Tibial nerve (tissue), 4 donors: ENCODE measurements around the gene PRELP. TPM values are rescaled to one million over a fixed set of nuclear protein-coding genes. Genes with fewer than 3 reads are reported as not detected.
A peak's percentile ranks its signal among the peaks of the same experiment; 100 is the strongest.

ENCODE experiments used
- DNase-seq, 2 donors: peaks; one replicate each; pipeline ENCODE4 v3.0.0-alpha.2; 2019; ENCODE audit warnings: low spot score in 2 of 2
- H3K27ac ChIP-seq, 4 donors: fragments of 200-600 bp; sonication (generic) in 3 of 4; one replicate each; pipeline ENCODE4 v1.5.1; 2017 to 2019; ENCODE audit warnings: mild to moderate bottlenecking in 1 of 4
- H3K27me3 ChIP-seq, 2 donors: fragments of 200-600 bp; sonication (generic) in 1 of 2; one replicate each; pipeline versions ENCODE4 v1.5.1 to v1.6.0; 2017 to 2019
- H3K36me3 ChIP-seq, 3 donors: fragments of 200-600 bp; sonication (generic); one replicate each; pipeline ENCODE4 v1.5.1; 2018 to 2019
- H3K4me1 ChIP-seq, 4 donors: fragments of 200-600 bp; sonication (generic) in 3 of 4; one replicate each; pipeline ENCODE4 v1.5.1; 2017 to 2019
- H3K4me3 ChIP-seq, 4 donors: fragments of 200-600 bp; sonication (generic) in 3 of 4; one replicate each; pipeline ENCODE4 v1.5.1; 2017 to 2019; ENCODE audit warnings: mild to moderate bottlenecking in 1 of 4, moderate library complexity in 1 of 4
- H3K9me3 ChIP-seq, 4 donors: fragments of 200-600 bp; sonication (generic) in 3 of 4; one replicate each; pipeline ENCODE4 v1.5.1; 2017 to 2019
- EP300 ChIP-seq, 2 donors: sonication (generic); formaldehyde crosslinking; IDR thresholded peaks; one replicate each; pipeline ENCODE4 v1.6.1; 2017; ENCODE audit warnings: antibody characterized with exemption in 2 of 2, mild to moderate bottlenecking in 1 of 2
- POLR2A ChIP-seq, 2 donors: fragments of 450-650 bp; IDR thresholded peaks; one replicate each; pipeline ENCODE4 v1.6.1; 2017; ENCODE audit warnings: antibody characterized with exemption in 2 of 2, mild to moderate bottlenecking in 2 of 2, moderate library complexity in 2 of 2
- WGBS, 2 donors: methylation state at CpG; one replicate each; pipeline ENCODE4 v1.1.5; 2018; 5-methylcytosine and 5-hydroxymethylcytosine counted together
- total RNA-seq, 4 donors: library from RNA; depleted of rRNA; stranded (reverse); fragments of >200 nt; gene quantifications; one replicate each; pipeline ENCODE4 v1.1.0, GENCODE V29; 2016
- TF ChIP-seq, protein P1 (sequence below), 5 experiments: fragments of 200-600 bp in 3 of 5; fragments of 450-650 bp in 2 of 5; sonication (generic) in 3 of 5; IDR thresholded peaks; one replicate each; pipeline ENCODE4 v1.5.1; 2016 to 2019; ENCODE audit warnings: antibody characterized with exemption in 5 of 5, mild to moderate bottlenecking in 3 of 5, moderate library complexity in 2 of 5

PRELP gene
- total RNA-seq, 4 donors from 2014 or later = 108 to 291 (median 153) TPM

DNA sequence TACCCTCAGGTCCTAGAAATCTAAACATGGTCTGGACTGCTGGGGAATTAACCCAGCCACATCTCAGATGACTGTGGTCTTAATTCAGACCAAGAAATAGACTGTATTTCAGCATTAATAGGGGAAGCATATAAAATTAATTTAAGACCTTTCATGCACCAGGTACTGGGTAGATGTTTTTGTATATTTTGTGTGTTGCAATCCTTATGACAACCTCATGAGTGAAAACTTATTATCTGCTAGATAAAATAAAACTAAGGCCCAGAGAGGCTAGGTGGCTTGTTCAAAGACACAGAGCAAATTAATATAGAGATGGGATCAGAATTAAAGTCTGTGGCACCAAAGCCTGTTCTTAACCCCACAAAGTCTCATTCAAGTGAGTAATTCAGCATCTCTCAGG lies 58.4 kb downstream of the PRELP start:
- Histone ChIP-seq H3K9me3 (no peaks in the 10 kb centered on the region), H3K27ac (peak overlapping the region in 2 of 4 donors; percentile 36 to 70), H3K4me1 (peaks cover 0 to 15% (median 0%) of the 10 kb centered on the region in 4 donors), H3K4me3 (no peak overlapping the region), H3K36me3 (no peaks in the 10 kb centered on the region), H3K27me3 (no peaks in the 10 kb centered on the region)
- TF ChIP-seq POLR2A (IDR thresholded peaks at IDR 0.05) (no peak), EP300 (IDR thresholded peaks at IDR 0.05) (no peak)
- TF ChIP-seq, protein P1, sequence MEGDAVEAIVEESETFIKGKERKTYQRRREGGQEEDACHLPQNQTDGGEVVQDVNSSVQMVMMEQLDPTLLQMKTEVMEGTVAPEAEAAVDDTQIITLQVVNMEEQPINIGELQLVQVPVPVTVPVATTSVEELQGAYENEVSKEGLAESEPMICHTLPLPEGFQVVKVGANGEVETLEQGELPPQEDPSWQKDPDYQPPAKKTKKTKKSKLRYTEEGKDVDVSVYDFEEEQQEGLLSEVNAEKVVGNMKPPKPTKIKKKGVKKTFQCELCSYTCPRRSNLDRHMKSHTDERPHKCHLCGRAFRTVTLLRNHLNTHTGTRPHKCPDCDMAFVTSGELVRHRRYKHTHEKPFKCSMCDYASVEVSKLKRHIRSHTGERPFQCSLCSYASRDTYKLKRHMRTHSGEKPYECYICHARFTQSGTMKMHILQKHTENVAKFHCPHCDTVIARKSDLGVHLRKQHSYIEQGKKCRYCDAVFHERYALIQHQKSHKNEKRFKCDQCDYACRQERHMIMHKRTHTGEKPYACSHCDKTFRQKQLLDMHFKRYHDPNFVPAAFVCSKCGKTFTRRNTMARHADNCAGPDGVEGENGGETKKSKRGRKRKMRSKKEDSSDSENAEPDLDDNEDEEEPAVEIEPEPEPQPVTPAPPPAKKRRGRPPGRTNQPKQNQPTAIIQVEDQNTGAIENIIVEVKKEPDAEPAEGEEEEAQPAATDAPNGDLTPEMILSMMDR (IDR thresholded peaks at IDR 0.05) = no peak
- no peak for DNase-seq

DNA sequence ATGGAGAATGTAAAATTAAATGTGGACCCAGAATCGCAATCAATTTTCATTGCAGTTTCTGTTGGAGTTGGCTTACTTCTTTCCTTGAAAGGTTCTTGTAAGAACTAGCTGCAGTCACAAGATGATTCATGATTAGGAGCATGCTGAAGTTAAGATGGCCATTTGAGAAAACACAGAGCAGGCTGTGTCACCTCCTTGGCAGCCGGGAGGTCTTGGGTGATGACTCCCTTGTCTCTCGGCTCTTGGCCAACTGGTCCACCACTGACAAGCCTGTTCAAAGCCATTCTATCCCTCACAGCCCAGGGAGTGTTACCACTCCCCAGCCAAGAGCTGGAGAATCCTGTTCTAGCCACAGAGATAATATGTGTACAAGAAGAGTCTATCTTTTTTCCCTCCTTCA lies 58.9 kb downstream of the PRELP start:
- Histone ChIP-seq H3K27me3 (no peaks in the 10 kb centered on the region), H3K4me1 (peaks cover 0 to 10% (median 0%) of the 10 kb centered on the region in 4 donors), H3K9me3 (no peaks in the 10 kb centered on the region), H3K4me3 (no peak overlapping the region), H3K27ac (peak overlapping the region in 2 of 4 donors; percentile 36 to 70), H3K36me3 (no peaks in the 10 kb centered on the region)
- TF ChIP-seq POLR2A (IDR thresholded peaks at IDR 0.05) (no peak), EP300 (IDR thresholded peaks at IDR 0.05) (no peak)
- TF ChIP-seq, protein P1 (IDR thresholded peaks at IDR 0.05) = no peak
- WGBS, 2 donors = 39 to 42% methylated on average over 3 of the region's 3 CpGs
- no peak for DNase-seq

DNA sequence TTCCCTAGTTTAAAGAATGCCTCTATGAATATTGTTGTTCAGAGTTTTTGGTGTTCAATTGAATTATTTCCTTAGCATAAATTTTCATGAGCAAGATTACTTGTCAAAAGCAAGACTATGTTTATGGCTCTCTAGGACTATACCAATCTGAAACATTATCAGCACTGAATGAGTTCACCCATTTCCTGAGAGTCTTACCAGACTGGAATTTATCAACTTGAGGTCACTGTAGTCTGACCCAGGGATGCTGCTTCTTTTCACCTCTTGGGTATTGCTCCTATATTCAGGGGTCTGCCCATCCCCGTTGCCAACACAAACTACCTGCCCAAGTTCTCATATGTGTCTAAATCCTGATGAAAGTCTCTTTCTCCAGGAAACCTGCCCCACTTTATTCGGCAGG lies 61.0 kb downstream of the PRELP start:
- no peak overlapping the region for H3K27ac ChIP-seq
- no peaks in the 10 kb centered on the region for H3K9me3 ChIP-seq
- no peaks in the 10 kb centered on the region for H3K36me3 ChIP-seq
- no peak for DNase-seq
- no peak overlapping the region for H3K4me3 ChIP-seq
- TF ChIP-seq, protein P1 (IDR thresholded peaks at IDR 0.05) = no peak
- TF ChIP-seq POLR2A (IDR thresholded peaks at IDR 0.05) (no peak), EP300 (IDR thresholded peaks at IDR 0.05) (no peak)
- H3K4me1 ChIP-seq = peaks cover 0 to 8% (median 0%) of the 10 kb centered on the region in 4 donors
- WGBS, 2 donors = 90 to 92% methylated on average over 2 of the region's 2 CpGs
- H3K27me3 ChIP-seq = no peaks in the 10 kb centered on the region

DNA sequence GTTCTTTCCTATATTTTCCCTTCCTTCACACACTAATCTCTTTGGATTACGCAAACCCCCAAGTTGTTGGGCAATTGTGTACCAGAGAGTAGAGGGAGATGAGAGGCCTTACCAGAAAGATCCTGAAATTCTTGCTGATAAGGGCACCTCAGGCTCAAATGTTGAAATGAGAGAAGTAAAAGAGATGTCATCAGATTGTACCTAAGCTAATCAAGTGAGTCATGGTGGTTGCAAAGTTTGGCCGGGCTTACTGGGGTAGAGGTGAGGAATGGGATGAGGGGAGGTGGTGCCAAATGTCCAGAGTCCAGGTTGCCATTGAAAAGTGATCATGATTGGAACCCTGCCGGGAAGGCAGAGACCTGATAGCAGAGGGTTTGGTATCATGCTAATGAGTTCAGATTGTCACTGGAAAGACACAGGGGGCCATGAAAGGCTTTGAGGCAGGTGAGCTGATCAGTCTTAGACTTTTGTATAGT lies 61.4 kb downstream of the PRELP start:
- H3K27me3 ChIP-seq = no peaks in the 10 kb centered on the region
- TF ChIP-seq POLR2A (IDR thresholded peaks at IDR 0.05) (no peak), EP300 (IDR thresholded peaks at IDR 0.05) (peak in 1 of 2 donors; percentile 52)
- 89 to 91% methylated on average over 3 of the region's 3 CpGs for WGBS, 2 donors
- peak in 1 of 2 donors; percentile 77 for DNase-seq
- no peaks in the 10 kb centered on the region for H3K36me3 ChIP-seq
- H3K4me3 ChIP-seq = no peak overlapping the region
- H3K4me1 ChIP-seq = peaks cover 0 to 8% (median 0%) of the 10 kb centered on the region in 4 donors
- H3K9me3 ChIP-seq = no peaks in the 10 kb centered on the region
- H3K27ac ChIP-seq = no peak overlapping the region

DNA sequence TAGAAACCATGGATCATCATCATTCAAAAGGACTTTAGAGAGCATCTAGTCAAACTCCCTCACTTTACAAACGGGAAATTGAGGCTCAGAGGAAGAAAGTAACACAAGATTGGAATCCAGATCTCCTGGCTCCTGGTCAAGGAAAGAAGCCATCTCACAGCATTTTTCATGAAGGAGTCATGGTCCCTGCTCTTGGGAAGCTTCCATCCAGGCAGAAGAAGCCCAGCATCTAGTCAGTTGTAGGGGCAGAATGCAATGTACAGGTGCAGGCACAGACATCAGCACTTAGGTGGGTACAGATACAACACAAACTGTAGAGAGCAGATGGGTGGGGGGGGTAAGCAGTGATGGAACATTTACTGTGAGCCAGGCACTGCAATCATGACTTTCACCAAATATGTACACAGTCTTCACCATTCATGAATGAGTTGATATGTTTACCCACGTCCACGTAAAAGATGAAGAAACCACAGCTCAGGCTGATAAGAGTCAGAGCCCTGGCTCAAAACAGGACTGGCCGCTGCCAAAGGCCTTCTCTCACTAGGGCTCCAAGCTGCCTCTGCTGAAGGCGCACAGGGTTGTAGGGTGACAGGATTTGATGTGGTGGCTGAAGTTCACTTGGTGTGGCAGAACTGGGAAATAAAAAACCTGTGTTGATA lies 62.3 kb downstream of the PRELP start:
- Histone ChIP-seq H3K27ac (no peak overlapping the region), H3K4me3 (no peak overlapping the region), H3K9me3 (no peaks in the 10 kb centered on the region), H3K36me3 (no peaks in the 10 kb centered on the region), H3K27me3 (no peaks in the 10 kb centered on the region), H3K4me1 (peaks cover 0 to 8% (median 0%) of the 10 kb centered on the region in 4 donors)
- TF ChIP-seq, protein P1 (IDR thresholded peaks at IDR 0.05) = no peak
- TF ChIP-seq EP300 (IDR thresholded peaks at IDR 0.05) = no peak
- no peak for TF ChIP-seq POLR2A (IDR thresholded peaks at IDR 0.05)
- DNase-seq = no peak
- 78 to 91% methylated on average over 5 of the region's 5 CpGs for WGBS, 2 donors
